ENCODE measurements around the gene JMJD1C. TPM values are rescaled to one million over a fixed set of nuclear protein-coding genes. Genes with fewer than 3 reads are reported as not detected.
A peak's percentile ranks its signal among the peaks of the same experiment; 100 is the strongest.

Gene JMJD1C
- polyA plus RNA-seq, 2 of the 4 experiments (the other 2 are of a cell fraction): 15.9 to 47.2 TPM

GRCh38 chr10:63273577-63273976, 192.2 kb downstream of the JMJD1C start:
- FAIRE-seq (no peak), ATAC-seq (no peak), DNase-seq (ENCODE audit: low read depth in 1 of 2, low spot score in 1 of 2) (no peak)
- TF ChIP-seq BCL3 (IDR thresholded peaks at IDR 0.05): no peak
- no peak for TF ChIP-seq ELK1 (IDR thresholded peaks at IDR 0.05; ENCODE audit: low read depth, low read length)
- TF ChIP-seq RFX5 (IDR thresholded peaks at IDR 0.05): no peak
- TF ChIP-seq FOSB (CRISPR knock-in tag; IDR thresholded peaks at IDR 0.05): no peak
- no peak for TF ChIP-seq CTCF (IDR thresholded peaks at IDR 0.05)
- TF ChIP-seq JUNB (IDR thresholded peaks at IDR 0.05): no peak
- no peak for TF ChIP-seq SMC3 (IDR thresholded peaks at IDR 0.05)
- TF ChIP-seq CEBPB (IDR thresholded peaks at IDR 0.05): no peak
- POLR2A ChIA-PET: no interaction called here
- Histone ChIP-seq H3K4me2 (no peak overlapping the region), H3K4me1 (peaks cover 15% of the 10 kb centered on the region; the same call in 1 of the 3 replicates), H3K9me3 (no peaks in the 10 kb centered on the region), H3K4me3 (no peak overlapping the region), H3K27ac (0 out of 6 replicates have a peak overlapping the region, but pooled peaks of 1 of the 2 experiments have one; percentile 14)
- CTCF ChIA-PET: interaction anchor here (0.9 to 1.0 kb wide), 2 partner anchors 13 to 447 kb away, joined by 3 read pairs; no protein-coding TSS in a partner anchor

- 3% methylated on average over 17 of the region's 17 CpGs for WGBS (ENCODE audit: missing lambda C conversion rate)
- Histone ChIP-seq H3K4me3 (peak overlapping the region; percentile 55), H3K4me2 (peak overlapping the region; percentile 86), H3K4me1 (peaks cover 23% of the 10 kb centered on the region), H3K27ac (peak overlapping the region; percentile 78 to 88), H3K9me3 (no peaks in the 10 kb centered on the region)
- peak; percentile 71 to 93 for DNase-seq (ENCODE audit: low read depth in 1 of 2, low spot score in 1 of 2)
- FAIRE-seq: peak; percentile 98
- ChIA-PET POLR2A (interaction anchor here (1.0 to 2.4 kb wide), 7 partner anchors 12 to 362 kb away, joined by 3 to 17 read pairs (median 12); partner anchors contain the start of genes JMJD1C and REEP3), CTCF (interaction anchor here (0.5 to 2.0 kb wide), 9 partner anchors 11 to 451 kb away, joined by 3 to 9 read pairs (median 3); no protein-coding TSS in a partner anchor)
- peak; percentile 94 to 99 for ATAC-seq
- TF ChIP-seq GATA3 (IDR thresholded peaks at IDR 0.05; ENCODE audit: borderline replicate concordance) (peak; percentile 47), USF2 (IDR thresholded peaks at IDR 0.05) (peak; percentile 37; the same call in 1 of the 2 replicates), JUN (IDR thresholded peaks at IDR 0.05) (peak; percentile 55 to 70; a peak in 3 of 5 replicates), EHF (CRISPR knock-in tag; IDR thresholded peaks at IDR 0.05) (no peak), ZFP36 (IDR thresholded peaks at IDR 0.05; ENCODE audit: borderline replicate concordance, partially characterized antibody) (no peak), MYC (IDR thresholded peaks at IDR 0.05; ENCODE audit: borderline replicate concordance, low read length) (0 out of 2 replicates have a peak, but pooled peaks have one; percentile 11), EP300 (IDR thresholded peaks at IDR 0.05) (no peak; a peak in 1 of 5 replicates), CEBPB (IDR thresholded peaks at IDR 0.05) (no peak), SMC3 (IDR thresholded peaks at IDR 0.05) (peak; percentile 27; the same call in 1 of the 3 replicates), FOSL2 (IDR thresholded peaks at IDR 0.05) (peak; percentile 55; the same call in 1 of the 2 replicates), FOSL2 (CRISPR knock-in tag; IDR thresholded peaks at IDR 0.05) (peak; percentile 91), PHF8 (IDR thresholded peaks at IDR 0.05; ENCODE audit: borderline replicate concordance, low read depth) (no peak), ZNF302 (CRISPR knock-in tag; IDR thresholded peaks at IDR 0.05) (no peak), HDAC2 (IDR thresholded peaks at IDR 0.05) (no peak), HES2 (IDR thresholded peaks at IDR 0.05) (no peak), PBX3 (IDR thresholded peaks at IDR 0.05) (no peak), HEYL (CRISPR knock-in tag; IDR thresholded peaks at IDR 0.05) (no peak), ZC3H11A (IDR thresholded peaks at IDR 0.05) (no peak), FOSB (CRISPR knock-in tag; IDR thresholded peaks at IDR 0.05) (no peak), ELK1 (IDR thresholded peaks at IDR 0.05; ENCODE audit: low read depth, low read length) (no peak), NPAS2 (CRISPR knock-in tag; IDR thresholded peaks at IDR 0.05; ENCODE audit: borderline replicate concordance) (no peak), ZSCAN20 (CRISPR knock-in tag; IDR thresholded peaks at IDR 0.05) (no peak), CBX2 (IDR thresholded peaks at IDR 0.05; ENCODE audit: borderline replicate concordance, low read depth) (no peak), TFCP2L1 (CRISPR knock-in tag; IDR thresholded peaks at IDR 0.05) (no peak), EHMT2 (IDR thresholded peaks at IDR 0.05; ENCODE audit: low read depth) (no peak)
Measured at GRCh38 chr10:63268798-63269503, 196.8 kb downstream of the JMJD1C start.
